ENCODE measurements around the gene HES6. TPM values are rescaled to one million over a fixed set of nuclear protein-coding genes. Genes with fewer than 3 reads are reported as not detected.
"Not testable (repeated sequence)": the region's sequence is repeated elsewhere in the genome, so short reads cannot be mapped to it uniquely, and the experiment has no call there.

HES6 gene
- total RNA-seq, 1 experiment from 2014 or later = 8.4 TPM

DNA sequence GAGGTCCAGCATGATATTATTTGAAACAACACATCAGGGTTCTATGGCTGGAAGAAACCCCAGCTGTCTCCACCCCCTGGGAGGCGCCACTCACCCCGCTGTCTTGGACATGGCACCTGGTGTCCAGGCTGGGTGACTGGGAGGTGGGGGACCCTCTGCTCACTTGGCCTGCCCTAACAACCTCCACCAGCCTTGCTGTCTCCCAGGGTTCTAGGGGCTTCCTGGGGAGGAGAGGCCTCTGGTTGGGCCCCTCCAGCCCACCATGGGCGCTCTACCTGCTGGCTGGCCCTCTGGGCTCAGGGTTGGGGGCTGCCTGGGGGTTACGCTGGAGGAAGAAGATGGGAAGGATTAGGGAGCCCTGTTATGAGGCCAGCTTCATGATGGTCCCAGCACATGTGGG, 32.3 kb upstream of the HES6 start:
- ChIA-PET POLR2A (ENCODE audit: unreplicated experiment) (no interaction called here), CTCF (no interaction called here)
- no TSS peak for BruUV-seq (replicated peaks)
- H3K4me1 ChIP-seq (replicated peaks; ENCODE audit: insufficient read depth) = no peaks in the 10 kb centered on the region
- no peaks in the 10 kb centered on the region for H3K27me3 ChIP-seq (ENCODE audit: insufficient read depth, low read depth)
- H3K27ac ChIP-seq = no peak overlapping the region
- H3K9me3 ChIP-seq (ENCODE audit: insufficient read depth, low read depth) = no peaks in the 10 kb centered on the region
- no peak for TF ChIP-seq EZH2 (IDR thresholded peaks at IDR 0.05; ENCODE audit: low read depth)
- TF ChIP-seq, protein P1, sequence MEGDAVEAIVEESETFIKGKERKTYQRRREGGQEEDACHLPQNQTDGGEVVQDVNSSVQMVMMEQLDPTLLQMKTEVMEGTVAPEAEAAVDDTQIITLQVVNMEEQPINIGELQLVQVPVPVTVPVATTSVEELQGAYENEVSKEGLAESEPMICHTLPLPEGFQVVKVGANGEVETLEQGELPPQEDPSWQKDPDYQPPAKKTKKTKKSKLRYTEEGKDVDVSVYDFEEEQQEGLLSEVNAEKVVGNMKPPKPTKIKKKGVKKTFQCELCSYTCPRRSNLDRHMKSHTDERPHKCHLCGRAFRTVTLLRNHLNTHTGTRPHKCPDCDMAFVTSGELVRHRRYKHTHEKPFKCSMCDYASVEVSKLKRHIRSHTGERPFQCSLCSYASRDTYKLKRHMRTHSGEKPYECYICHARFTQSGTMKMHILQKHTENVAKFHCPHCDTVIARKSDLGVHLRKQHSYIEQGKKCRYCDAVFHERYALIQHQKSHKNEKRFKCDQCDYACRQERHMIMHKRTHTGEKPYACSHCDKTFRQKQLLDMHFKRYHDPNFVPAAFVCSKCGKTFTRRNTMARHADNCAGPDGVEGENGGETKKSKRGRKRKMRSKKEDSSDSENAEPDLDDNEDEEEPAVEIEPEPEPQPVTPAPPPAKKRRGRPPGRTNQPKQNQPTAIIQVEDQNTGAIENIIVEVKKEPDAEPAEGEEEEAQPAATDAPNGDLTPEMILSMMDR (conservative IDR thresholded peaks at IDR 0.05) = no peak
- H3F3A ChIP-seq (ENCODE audit: insufficient read depth, low read depth) = no peaks in the 10 kb centered on the region
- H3K9me2 ChIP-seq (ENCODE audit: insufficient read depth) = no peaks in the 10 kb centered on the region
- no peaks in the 10 kb centered on the region for H3K79me2 ChIP-seq (ENCODE audit: low read depth)
- no peak for DNase-seq
- intact Hi-C loops (cut with micrococcal nuclease; ENCODE audit: unreplicated experiment) = no loop called here
- no peak overlapping the region for H2AFZ ChIP-seq
- no peaks in the 10 kb centered on the region for H4K20me1 ChIP-seq (ENCODE audit: insufficient read depth)
- 0 out of 2 replicates have a peak, but pooled peaks cover 4% of the 10 kb centered on the region for H3K36me3 ChIP-seq (ENCODE audit: low read depth)
- H3K4me2 ChIP-seq = no peak overlapping the region
- no peak overlapping the region for H3K4me3 ChIP-seq

DNA sequence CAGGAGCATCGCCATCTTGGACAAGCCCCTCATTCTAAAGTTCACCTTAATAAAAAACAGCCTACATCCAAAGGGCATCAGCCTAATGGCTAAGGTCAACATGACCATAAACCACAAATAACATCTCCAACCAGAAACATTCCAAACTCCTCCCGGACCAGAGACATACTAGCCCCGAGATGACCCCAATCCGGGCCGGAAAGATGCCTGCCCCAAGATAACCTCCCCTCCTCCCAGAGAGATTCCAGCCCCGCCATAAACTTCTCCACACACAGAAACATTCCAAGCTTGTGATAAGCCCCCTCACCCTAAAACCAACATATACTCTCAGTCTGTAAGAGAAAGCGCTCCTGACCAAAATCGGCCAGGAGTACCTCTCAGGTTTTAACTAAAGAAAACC, 31.8 kb upstream of the HES6 start:
- H3F3A ChIP-seq (ENCODE audit: insufficient read depth, low read depth); H3K79me2 ChIP-seq (ENCODE audit: low read depth); BruUV-seq (replicated peaks); H2AFZ ChIP-seq; H3K9me3 ChIP-seq (ENCODE audit: insufficient read depth, low read depth); H3K4me1 ChIP-seq (replicated peaks; ENCODE audit: insufficient read depth); H3K27me3 ChIP-seq (ENCODE audit: insufficient read depth, low read depth); H3K36me3 ChIP-seq (ENCODE audit: low read depth); H4K20me1 ChIP-seq (ENCODE audit: insufficient read depth); intact Hi-C loops (cut with micrococcal nuclease; ENCODE audit: unreplicated experiment); H3K4me2 ChIP-seq; POLR2A ChIA-PET (ENCODE audit: unreplicated experiment); H3K4me3 ChIP-seq; DNase-seq; H3K27ac ChIP-seq; H3K9me2 ChIP-seq (ENCODE audit: insufficient read depth): not testable (repeated sequence)
- CTCF ChIA-PET = interaction anchor here (0.6 kb wide), 1 partner anchor 452 kb away, joined by 3 read pairs; no protein-coding TSS in a partner anchor

DNA sequence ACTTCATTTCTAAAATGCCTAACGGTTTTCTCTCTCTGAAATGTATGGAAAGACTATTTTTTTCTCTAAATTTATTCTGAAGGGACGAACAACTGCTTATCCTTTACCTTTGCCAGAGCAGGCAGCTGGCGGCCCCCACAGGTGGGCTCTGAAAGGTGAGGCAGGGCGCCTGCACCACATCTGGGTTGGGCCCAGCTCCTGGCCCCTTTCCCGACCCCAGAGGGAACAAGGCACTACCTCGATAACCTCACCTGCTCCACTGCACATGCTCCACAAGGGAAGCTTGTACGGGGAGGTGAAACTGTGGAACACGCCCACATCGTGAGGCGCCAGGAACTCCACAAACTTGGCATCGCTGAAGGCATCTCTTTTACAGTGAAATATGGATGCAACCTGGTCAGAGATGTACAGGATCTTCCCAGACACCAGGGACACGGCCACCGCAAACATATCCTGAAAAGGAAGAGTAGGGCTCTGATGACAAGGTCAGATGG, 31.3 kb upstream of the HES6 start:
- 0 out of 2 replicates have a peak, but pooled peaks cover 4% of the 10 kb centered on the region for H3K36me3 ChIP-seq (ENCODE audit: low read depth)
- no peaks in the 10 kb centered on the region for H3K4me1 ChIP-seq (replicated peaks; ENCODE audit: insufficient read depth)
- H3K9me3 ChIP-seq (ENCODE audit: insufficient read depth, low read depth) = no peaks in the 10 kb centered on the region
- no peaks in the 10 kb centered on the region for H4K20me1 ChIP-seq (ENCODE audit: insufficient read depth)
- no peaks in the 10 kb centered on the region for H3K9me2 ChIP-seq (ENCODE audit: insufficient read depth)
- H3K27ac ChIP-seq = no peak overlapping the region
- no peak overlapping the region for H2AFZ ChIP-seq
- no peaks in the 10 kb centered on the region for H3K27me3 ChIP-seq (ENCODE audit: insufficient read depth, low read depth)
- TF ChIP-seq EZH2 (IDR thresholded peaks at IDR 0.05; ENCODE audit: low read depth) = no peak
- TF ChIP-seq, protein P1 (conservative IDR thresholded peaks at IDR 0.05) = no peak
- CTCF ChIA-PET = interaction anchor here (0.6 kb wide), 1 partner anchor 452 kb away, joined by 3 read pairs; no protein-coding TSS in a partner anchor
- intact Hi-C loops (cut with micrococcal nuclease; ENCODE audit: unreplicated experiment) = no loop called here
- DNase-seq = no peak
- H3K4me2 ChIP-seq = no peak overlapping the region
- no peak overlapping the region for H3K4me3 ChIP-seq
- H3K79me2 ChIP-seq (ENCODE audit: low read depth) = no peaks in the 10 kb centered on the region
- POLR2A ChIA-PET (ENCODE audit: unreplicated experiment) = no interaction called here
- no TSS peak for BruUV-seq (replicated peaks)
- no peaks in the 10 kb centered on the region for H3F3A ChIP-seq (ENCODE audit: insufficient read depth, low read depth)

DNA sequence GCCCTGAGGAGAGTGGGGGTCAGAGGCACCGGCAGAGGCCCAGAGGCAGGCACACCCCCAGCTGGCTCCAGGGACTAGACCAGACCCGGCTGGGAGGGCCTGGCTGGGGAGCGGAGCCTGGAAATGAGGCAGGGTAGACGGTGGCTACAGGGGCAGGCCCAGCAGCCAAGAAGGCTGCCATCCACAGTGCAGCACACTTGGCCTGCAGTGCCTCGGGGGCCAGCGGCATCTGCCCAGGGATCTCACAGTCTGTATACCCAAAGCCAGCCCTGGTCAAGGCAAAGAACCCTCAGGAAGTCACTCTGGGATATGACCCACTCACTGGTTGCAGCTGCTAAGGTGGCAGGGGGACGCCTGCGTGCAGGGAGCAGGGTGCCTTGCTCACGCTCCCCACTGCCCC, 30.8 kb upstream of the HES6 start:
- Histone ChIP-seq H3F3A (ENCODE audit: insufficient read depth, low read depth) (no peaks in the 10 kb centered on the region), H3K9me2 (ENCODE audit: insufficient read depth) (no peaks in the 10 kb centered on the region), H4K20me1 (ENCODE audit: insufficient read depth) (no peaks in the 10 kb centered on the region), H3K4me2 (no peak overlapping the region), H3K4me1 (replicated peaks; ENCODE audit: insufficient read depth) (no peaks in the 10 kb centered on the region), H2AFZ (no peak overlapping the region), H3K4me3 (no peak overlapping the region), H3K27ac (no peak overlapping the region), H3K36me3 (ENCODE audit: low read depth) (0 out of 2 replicates have a peak, but pooled peaks cover 4% of the 10 kb centered on the region), H3K27me3 (ENCODE audit: insufficient read depth, low read depth) (no peaks in the 10 kb centered on the region), H3K79me2 (ENCODE audit: low read depth) (no peaks in the 10 kb centered on the region), H3K9me3 (ENCODE audit: insufficient read depth, low read depth) (no peaks in the 10 kb centered on the region)
- POLR2A ChIA-PET (ENCODE audit: unreplicated experiment) = no interaction called here
- TF ChIP-seq, protein P1 (conservative IDR thresholded peaks at IDR 0.05) = no peak
- TF ChIP-seq EZH2 (IDR thresholded peaks at IDR 0.05; ENCODE audit: low read depth) = no peak
- no peak for DNase-seq
- intact Hi-C loops (cut with micrococcal nuclease; ENCODE audit: unreplicated experiment) = no loop called here
- BruUV-seq (replicated peaks) = no TSS peak
- CTCF ChIA-PET = interaction anchor here (0.6 kb wide), 1 partner anchor 172 kb away, joined by 4 read pairs; no protein-coding TSS in a partner anchor
